GM21737 (cell line): ENCODE measurements around the gene PALLD.
A peak's percentile ranks its signal among the peaks of the same experiment; 100 is the strongest.

Source experiments
- ATAC-seq: cut with Tn5 transposase; IDR thresholded peaks from one replicate; pipeline ENCODE4 v1.9.1; 2021; ENCODE audit warnings: mild to moderate bottlenecking, moderate library complexity; ENCODE audit not compliant: unreplicated experiment

Gene PALLD

DNA sequence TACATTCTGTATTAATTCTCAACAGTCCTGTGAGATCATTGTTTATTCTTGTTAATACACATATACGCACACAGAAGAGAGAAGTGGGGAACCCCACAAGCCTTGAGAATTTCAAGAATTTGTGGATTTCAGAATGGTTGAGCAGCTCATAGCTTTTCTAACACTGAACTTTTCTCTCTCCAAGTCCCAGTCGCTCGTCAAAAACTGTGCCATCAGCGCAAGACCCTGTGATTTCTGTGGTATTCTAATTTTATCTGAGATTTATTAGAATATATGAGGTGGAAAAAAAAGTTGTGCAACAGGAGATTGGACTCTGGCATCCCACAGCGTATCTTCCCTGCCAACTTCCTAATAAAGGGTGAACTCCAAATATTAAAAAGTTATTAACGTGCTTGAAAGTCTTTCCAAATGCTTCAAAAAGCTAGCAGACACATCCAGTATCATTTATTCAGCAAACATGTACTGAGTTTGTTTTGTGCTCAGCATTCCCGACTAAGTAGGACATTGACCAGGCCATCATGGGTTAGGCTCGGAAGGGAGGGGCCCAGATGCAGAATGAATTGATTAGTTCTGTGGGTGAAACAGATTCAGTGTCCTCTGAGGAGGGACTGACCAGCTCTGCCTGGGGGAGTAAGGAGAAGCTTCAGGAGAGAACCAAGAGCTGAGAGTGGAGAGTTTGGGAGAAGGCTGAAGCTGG is 347.6 kb downstream of the PALLD start:
- ATAC-seq = no peak

GRCh38 chr4:168845897-168846296 is 349.0 kb downstream of the PALLD start:
- no peak for ATAC-seq

- ATAC-seq = no peak
These were observed 349.6 kb downstream of the PALLD start for GRCh38 chr4:168846414-168846813.

DNA sequence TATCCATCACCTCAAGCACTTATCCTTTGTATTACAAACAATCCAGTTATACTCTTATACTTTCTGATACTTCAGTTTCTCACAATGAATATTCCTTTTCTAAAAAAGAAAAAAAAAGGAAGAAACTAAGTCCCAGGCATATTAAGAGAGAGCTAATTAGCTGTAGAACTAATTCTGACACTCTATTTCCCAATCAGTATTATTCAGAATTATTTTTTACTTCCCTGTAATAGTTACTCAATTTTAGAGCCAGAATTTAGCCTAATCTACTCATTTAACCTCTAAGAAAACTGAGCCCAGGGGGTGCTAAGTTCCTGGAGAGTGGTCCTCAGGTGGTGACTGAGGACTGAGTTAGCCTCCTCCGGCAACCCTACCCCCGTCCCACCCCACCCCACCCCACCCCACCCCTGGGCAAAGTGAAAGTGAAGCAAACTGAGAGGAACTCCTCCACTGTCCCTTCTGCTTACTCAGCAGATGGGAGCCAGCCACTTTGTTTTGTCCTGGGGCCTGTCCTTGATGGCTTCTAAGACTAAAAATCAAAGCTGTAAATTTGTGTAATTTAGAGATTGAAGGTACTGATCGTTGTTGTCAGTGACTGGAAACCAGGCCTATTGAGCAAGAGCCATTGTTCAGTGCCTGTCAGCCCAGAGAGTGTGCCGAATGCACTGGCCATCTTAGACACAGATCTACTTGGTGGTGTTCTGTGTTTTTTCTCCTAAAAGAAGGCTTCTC is 351.1 kb downstream of the PALLD start:
- ATAC-seq = no peak

GRCh38 chr4:168849030-168849675 is 352.3 kb downstream of the PALLD start:
- ATAC-seq = no peak

- no peak for ATAC-seq
These were observed 353.1 kb downstream of the PALLD start for GRCh38 chr4:168849997-168850396.

DNA sequence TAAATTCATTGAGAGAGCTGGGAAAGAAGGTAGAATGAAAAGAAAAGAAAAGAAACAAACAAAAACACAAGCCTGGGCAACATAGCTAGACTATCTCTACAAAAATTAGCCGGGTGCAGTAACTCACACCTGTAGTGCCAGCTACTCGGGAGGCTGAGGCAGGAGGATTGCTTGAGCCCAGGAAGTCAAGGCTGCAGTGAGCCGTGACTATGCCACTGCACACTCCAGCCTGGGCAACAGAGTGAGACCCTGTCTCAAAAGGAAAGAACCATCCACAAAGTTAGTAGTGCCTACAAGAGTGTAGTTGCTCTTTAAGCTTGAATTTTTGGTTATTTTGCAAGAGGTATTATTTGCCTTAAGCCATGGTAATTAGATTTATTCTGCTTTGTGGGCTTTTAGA is 355.5 kb downstream of the PALLD start:
- no peak for ATAC-seq

GRCh38 chr4:168852933-168853713 is 356.3 kb downstream of the PALLD start:
- ATAC-seq = peak; percentile 67

- ATAC-seq = peak; percentile 36
These were observed 356.9 kb downstream of the PALLD start for GRCh38 chr4:168853770-168854169.

DNA sequence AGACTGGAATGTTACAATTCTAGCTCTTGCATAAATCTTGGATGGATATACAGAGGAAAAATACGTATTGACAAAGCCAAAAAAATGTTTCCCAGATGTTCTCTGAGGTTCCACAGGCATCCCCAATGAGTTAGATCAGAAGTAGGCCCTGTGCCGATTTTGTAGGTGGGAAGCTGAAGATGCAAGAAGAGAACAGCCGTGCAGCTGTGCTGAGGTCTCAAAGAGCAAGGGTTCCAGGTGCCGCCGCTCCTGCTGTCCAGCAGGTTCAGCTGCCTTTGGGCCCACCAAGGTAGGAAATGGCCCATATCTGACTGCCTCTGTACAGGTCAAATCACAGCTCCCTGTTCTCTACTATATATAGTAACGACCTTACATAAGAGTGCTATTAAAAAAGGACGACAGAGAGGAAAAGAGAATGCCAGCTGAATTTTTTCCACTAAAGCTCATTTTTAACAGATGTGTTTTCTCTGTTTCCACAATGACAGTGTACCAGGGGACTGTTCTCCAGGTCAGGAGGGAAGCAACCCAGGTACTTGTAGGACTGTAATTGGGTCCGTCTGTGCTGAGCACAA is 357.6 kb downstream of the PALLD start:
- ATAC-seq = no peak

DNA sequence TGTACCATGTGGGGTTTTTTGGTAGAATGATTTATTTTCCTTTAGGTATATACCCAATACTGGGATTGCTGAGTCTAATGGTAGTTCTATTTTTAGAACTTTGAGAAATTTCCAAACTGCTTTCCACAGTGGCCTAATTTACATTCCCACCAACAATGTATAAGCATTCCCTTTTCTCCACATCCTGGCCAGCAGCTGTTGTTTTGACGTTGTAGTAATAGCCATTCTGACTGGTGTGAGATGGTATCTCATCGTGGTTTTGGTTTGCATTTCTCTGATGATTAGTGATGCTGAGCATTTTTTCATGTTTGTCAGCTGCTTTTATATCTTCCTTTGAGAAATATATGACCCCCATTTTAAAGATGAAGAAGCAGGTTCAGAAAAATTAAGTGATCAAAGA is 359.5 kb downstream of the PALLD start:
- ATAC-seq = no peak

- ATAC-seq = no peak
These were observed 360.2 kb downstream of the PALLD start for GRCh38 chr4:168857009-168857408.

GRCh38 chr4:168857546-168858314 is 360.9 kb downstream of the PALLD start:
- no peak for ATAC-seq

DNA sequence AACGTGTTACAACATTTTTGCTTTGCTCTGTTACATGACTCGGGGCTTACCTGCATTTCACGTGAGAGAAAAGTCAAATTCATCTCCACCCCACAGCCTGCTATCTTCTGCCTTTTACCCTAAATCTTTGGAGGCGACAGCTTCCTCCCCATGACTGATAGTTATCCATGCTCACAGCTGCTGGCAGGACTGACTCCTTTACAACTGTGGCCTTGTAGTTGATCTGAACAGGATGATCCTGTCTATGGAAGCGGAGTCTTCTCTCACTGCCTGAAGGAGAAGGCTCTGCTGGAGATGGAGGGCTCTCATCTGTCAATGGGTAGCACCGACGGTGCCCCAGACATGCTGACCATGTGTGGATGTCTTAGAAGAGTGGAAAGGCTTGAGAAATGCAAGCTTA is 362.2 kb downstream of the PALLD start:
- ATAC-seq = no peak

DNA sequence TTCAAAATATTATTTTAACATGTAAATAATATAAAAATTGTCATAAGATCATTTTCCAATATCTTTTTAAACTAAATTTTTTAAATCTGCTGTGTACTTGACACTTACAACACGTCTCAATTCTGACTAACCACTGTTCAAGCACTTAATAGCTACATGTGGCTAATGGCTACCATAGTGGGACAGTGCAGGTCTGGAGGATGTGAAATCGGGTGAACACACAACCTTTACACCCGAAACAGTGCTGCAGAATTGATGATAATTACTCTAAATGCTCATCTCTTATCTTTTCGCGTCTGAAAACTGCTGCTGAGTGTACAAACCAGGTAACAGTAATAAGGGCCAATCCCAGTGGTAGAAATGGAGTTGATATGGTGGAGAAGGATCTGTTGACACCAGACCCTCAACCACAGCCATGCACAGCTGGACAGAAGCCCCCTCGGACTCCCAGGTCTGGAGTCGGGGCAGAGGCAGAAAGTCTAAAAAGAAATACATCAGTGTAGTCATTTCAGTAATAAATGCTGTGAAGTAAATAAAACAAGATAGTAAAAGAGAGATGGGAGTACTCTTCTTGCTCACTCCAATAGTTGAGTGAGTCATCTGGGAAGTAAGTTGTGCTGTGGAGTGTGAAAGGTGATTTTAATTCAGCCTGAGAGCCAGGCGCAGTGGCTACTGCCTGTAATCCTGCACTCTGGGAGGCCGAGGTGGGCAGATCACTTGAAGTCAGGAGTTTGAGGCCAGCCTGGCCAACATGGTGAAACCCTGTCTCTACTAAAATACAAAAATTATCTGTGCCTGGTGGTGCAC is 363.2 kb downstream of the PALLD start:
- peak; percentile 93 for ATAC-seq

DNA sequence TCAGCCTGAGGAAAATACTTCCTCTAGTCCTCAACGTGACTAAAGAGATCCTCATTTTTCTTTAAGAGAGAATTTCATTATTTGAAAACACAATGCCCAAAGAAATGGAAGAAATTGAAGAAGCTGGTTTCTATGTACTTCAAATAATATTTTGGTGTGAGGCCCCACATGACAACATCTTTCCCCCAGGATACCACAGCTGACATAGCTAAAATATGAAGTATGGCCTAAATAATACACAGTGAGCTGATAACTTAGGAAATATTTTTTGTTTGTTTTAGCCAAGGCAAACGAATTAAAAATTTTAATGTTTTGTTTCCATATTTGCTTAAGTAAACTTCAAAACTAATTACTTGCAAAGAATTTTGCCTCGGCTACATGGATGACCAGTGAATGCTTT is 364.0 kb downstream of the PALLD start:
- ATAC-seq = no peak

DNA sequence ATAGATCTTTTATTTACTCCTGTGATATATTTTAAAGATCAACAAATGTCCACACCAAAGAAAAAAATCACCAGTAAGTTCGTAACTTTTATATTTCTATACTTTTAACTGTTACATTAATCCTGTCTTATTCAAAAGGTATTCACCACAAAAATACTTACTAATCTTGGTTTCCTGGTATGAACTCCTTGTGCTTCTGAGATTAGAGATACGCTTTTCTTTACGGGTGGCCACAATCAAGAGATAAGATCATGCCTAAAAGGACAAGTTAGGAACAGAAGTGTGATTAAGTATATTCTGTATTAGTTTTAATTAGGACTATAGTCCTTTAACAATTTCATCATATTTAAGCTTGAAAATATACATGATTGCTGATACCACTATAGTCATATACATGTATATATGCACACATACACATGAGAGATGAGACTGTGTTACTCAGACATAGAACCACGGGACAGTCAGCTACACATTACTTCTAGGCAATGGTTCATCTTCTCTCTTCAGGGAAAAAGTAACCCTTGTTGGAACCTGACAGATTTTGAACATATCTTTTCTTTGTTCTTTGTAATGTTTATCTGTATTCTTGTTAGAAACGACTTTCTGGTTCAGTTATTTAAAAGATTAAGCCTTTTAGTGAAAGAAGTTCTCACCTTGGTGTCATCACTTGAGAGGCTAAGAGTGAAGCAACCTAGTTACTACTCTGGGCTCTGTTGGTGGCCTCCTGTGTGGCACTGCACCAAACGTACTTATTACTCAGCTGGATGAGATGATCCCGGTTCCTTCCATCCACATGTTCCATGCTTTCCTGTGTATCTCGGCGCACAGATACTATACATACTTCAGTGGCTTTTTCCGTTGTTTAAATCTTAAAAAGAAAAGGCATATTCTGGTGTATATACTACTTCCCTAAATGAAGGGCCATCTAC is 367.1 kb downstream of the PALLD start:
- ATAC-seq = no peak

DNA sequence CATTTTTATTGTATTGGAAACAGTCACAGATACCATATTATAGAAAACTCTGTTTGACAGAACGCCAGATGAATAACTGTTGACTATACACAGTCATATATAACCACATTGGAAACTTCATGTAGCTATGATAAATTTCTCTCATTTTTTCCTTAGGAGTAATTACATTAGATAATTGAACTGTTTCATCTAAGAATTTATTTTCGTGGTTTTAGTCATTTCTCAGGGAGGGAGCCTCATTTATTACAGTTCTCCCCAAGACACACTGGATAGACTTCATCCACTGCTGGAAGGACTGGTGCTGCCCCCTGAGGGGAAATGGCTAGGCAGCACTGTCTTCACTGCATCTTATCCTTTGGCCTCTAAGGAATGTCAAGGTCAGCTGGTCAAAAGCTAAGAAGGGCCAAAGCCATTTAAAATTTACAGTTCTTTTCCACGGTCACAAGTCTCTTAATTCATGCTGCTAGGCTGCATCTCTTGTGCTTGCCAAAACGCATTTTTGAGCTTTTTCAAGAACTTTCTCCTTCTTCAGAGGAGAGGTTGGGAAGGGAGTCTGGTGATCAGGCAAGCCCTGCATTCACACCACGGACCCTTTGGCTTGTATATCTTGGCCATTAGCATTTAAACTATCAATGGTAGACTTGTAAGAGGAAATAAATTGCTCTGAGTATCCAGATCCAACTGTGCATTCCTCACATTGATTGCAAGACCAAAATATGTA is 368.1 kb downstream of the PALLD start:
- no peak for ATAC-seq
